HepG2 (cell line): ENCODE measurements around the gene ALG14. TPM values are rescaled to one million over a fixed set of nuclear protein-coding genes. Genes with fewer than 3 reads are reported as not detected.

Source experiments
- ATAC-seq: fragments of 200-7000 bp; cut with Tn5 transposase; 3 replicates; pipeline ENCODE4 v1.9.1; 2020; ENCODE audit warnings: mild to moderate bottlenecking, moderate library complexity
- BruUV-seq: library from RNA; stranded (reverse); fragments of 400-500 nt; replicated peaks from 2 replicates; lab custom pipeline; 2021; lab: Mats Ljungman, UMichigan
- CTCF ChIA-PET: fragments of 300-600 bp; formaldehyde crosslinking; extraction: SDS; loops from one replicate; lab custom pipeline; 2021; ENCODE audit warnings: low total read pairs, inconsistent platforms, low intra/inter-chr PET ratio; lab: Yijun Ruan, JAX
- POLR2A ChIA-PET: fragments of 350-600 bp; sonication (Branson Sonifier 250); formaldehyde crosslinking; loops from one replicate; lab custom pipeline; 2020; ENCODE audit warnings: antibody characterized with exemption, inconsistent platforms; lab: Yijun Ruan, JAX
- DNase-seq: peaks from one replicate; pipeline ENCODE4 v3.0.0-alpha.2; 2015; ENCODE audit warnings: low spot score
- FAIRE-seq: peaks from 3 replicates; lab custom pipeline; 2011; peaks lifted over from hg19 to GRCh38; lab: Jason Lieb, UNC
- H2AFZ ChIP-seq: one replicate; pipeline ENCODE4 v1.6.1; 2011; ENCODE audit warnings: low read length, inconsistent platforms
- H3K27ac ChIP-seq: fragments of 300-600 bp; 3 replicates; pipeline ENCODE4 v1.8.0; 2011; ENCODE audit warnings: mixed run types, mild to moderate bottlenecking, mixed read lengths, low read length, inconsistent platforms; ENCODE audit not compliant: insufficient read depth; ENCODE audit errors: extremely low read length
- H3K27me3 ChIP-seq, 2 experiments: fragments of 200-600 bp in 1 of 2; 2 replicates in 1 of 2; 3 replicates in 1 of 2; pipeline versions ENCODE4 v1.6.0 to v1.8.0; 2011; ENCODE audit warnings: low read length in 2 of 2, mild to moderate bottlenecking in 2 of 2, moderate library complexity in 2 of 2, inconsistent platforms in 1 of 2; ENCODE audit not compliant: insufficient read depth in 2 of 2, control insufficient read depth in 1 of 2
- H3K36me3 ChIP-seq, 2 experiments: fragments of 200-600 bp in 1 of 2; replicated peaks in 1 of 2; 2 replicates in 1 of 2; 3 replicates in 1 of 2; pipeline versions ENCODE4 v1.5.1 to v1.8.0; 2011; ENCODE audit warnings: low read length in 2 of 2, inconsistent platforms in 1 of 2; ENCODE audit not compliant: insufficient read depth in 2 of 2, control insufficient read depth in 1 of 2
- H3K4me1 ChIP-seq: 2 replicates; pipeline ENCODE4 v1.5.1; 2012; ENCODE audit warnings: low read length, inconsistent platforms; ENCODE audit not compliant: insufficient read depth
- H3K4me2 ChIP-seq: 2 replicates; pipeline ENCODE4 v1.6.0; 2011; ENCODE audit warnings: low read depth, low read length, inconsistent platforms
- H3K4me3 ChIP-seq, 3 experiments: fragments of 200-600 bp in 1 of 3; sonication (generic), shearing (Covaris generic) in 1 of 3; replicated peaks in 1 of 3; 2 replicates each; pipeline ENCODE4 v1.5.1; 2011 to 2016; ENCODE audit warnings: low read length in 3 of 3, inconsistent platforms in 2 of 3, low read depth in 2 of 3, mild to moderate bottlenecking in 2 of 3, control low read depth in 1 of 3, mixed read lengths in 1 of 3; ENCODE audit not compliant: insufficient read depth in 1 of 3
- H3K79me2 ChIP-seq: one replicate; pipeline ENCODE4 v1.6.1; 2011; ENCODE audit warnings: low read length, inconsistent platforms; ENCODE audit not compliant: insufficient read depth
- H3K9ac ChIP-seq: 2 replicates; pipeline ENCODE4 v1.6.0; 2011; ENCODE audit warnings: mild to moderate bottlenecking, low read depth, low read length, inconsistent platforms; ENCODE audit not compliant: insufficient read depth
- H3K9me3 ChIP-seq: 2 replicates; pipeline ENCODE4 v1.5.1; 2012; ENCODE audit warnings: mild to moderate bottlenecking, low read length
- H4K20me1 ChIP-seq: 2 replicates; pipeline ENCODE4 v1.6.0; 2011; ENCODE audit warnings: inconsistent platforms, mild to moderate bottlenecking, low read length, moderate library complexity; ENCODE audit not compliant: insufficient read depth
- ELF3 ChIP-seq: IDR thresholded peaks from 2 replicates; pipeline ENCODE4 v1.6.1; 2016; ENCODE audit warnings: missing genetic modification reagents, missing compliant biosample characterization
- FOXA1 ChIP-seq, 2 experiments: fragments of 450-650 bp in 1 of 2; sonication (generic) in 1 of 2; formaldehyde crosslinking in 1 of 2; IDR thresholded peaks; 2 replicates each; pipeline versions ENCODE4 v1.4.0 to v1.6.1; 2016 to 2020; ENCODE audit warnings: missing genetic modification reagents in 1 of 2
- HOXA5 ChIP-seq: sonication (generic); formaldehyde crosslinking; IDR thresholded peaks from 2 replicates; pipeline ENCODE4 v1.4.0; 2020; ENCODE audit warnings: missing genetic modification reagents
- HOXA9 ChIP-seq: sonication (generic); formaldehyde crosslinking; IDR thresholded peaks from 2 replicates; pipeline ENCODE4 v1.8.1; 2022; ENCODE audit warnings: missing genetic modification reagents, mild to moderate bottlenecking, moderate library complexity, borderline replicate concordance
- MTF1 ChIP-seq: sonication (generic); formaldehyde crosslinking; IDR thresholded peaks from 2 replicates; pipeline ENCODE4 v1.5.0; 2020; ENCODE audit warnings: missing genetic modification reagents
- POLR2A ChIP-seq, 2 experiments: IDR thresholded peaks; 2 replicates each; pipeline ENCODE4 v1.6.1; 2011; ENCODE audit warnings: low read depth in 2 of 2, low read length in 2 of 2, mild to moderate bottlenecking in 1 of 2, moderate library complexity in 1 of 2; ENCODE audit not compliant: insufficient read depth in 1 of 2
- RBFOX2 ChIP-seq: fragments of 200-400 bp; formaldehyde crosslinking; IDR thresholded peaks from 2 replicates; pipeline ENCODE4 v1.6.1; 2017; ENCODE audit warnings: low read depth, mild to moderate bottlenecking, low read length
- TCF12 ChIP-seq, 2 experiments: fragments of 450-650 bp in 1 of 2; sonication (generic) in 1 of 2; formaldehyde crosslinking in 1 of 2; IDR thresholded peaks; 2 replicates each; pipeline versions ENCODE4 v1.6.1 to v1.8.0; 2017 to 2022; ENCODE audit warnings: antibody characterized with exemption in 1 of 2, mild to moderate bottlenecking in 1 of 2, missing genetic modification reagents in 1 of 2, moderate library complexity in 1 of 2
- XBP1 ChIP-seq: sonication (generic); formaldehyde crosslinking; IDR thresholded peaks from 2 replicates; pipeline ENCODE4 v1.5.0; 2020; ENCODE audit warnings: missing genetic modification reagents
- ZNF224 ChIP-seq: sonication (generic); formaldehyde crosslinking; IDR thresholded peaks from 2 replicates; pipeline ENCODE4 v1.5.0; 2020; ENCODE audit warnings: mild to moderate bottlenecking, missing genetic modification reagents
- ZNF230 ChIP-seq: sonication (generic); formaldehyde crosslinking; IDR thresholded peaks from 2 replicates; pipeline ENCODE4 v1.4.0; 2020; ENCODE audit warnings: mild to moderate bottlenecking, missing genetic modification reagents
- ZNF234 ChIP-seq: sonication (generic); formaldehyde crosslinking; conservative IDR thresholded peaks from 2 replicates; pipeline ENCODE4 v1.5.1; 2020; ENCODE audit warnings: mild to moderate bottlenecking, missing genetic modification reagents
- ZNF430 ChIP-seq: sonication (generic); formaldehyde crosslinking; IDR thresholded peaks from 2 replicates; pipeline ENCODE4 v1.9.0; 2021; ENCODE audit warnings: mild to moderate bottlenecking, missing genetic modification reagents
- ZSCAN31 ChIP-seq: sonication (generic); formaldehyde crosslinking; IDR thresholded peaks from 2 replicates; pipeline ENCODE4 v1.5.0; 2020; ENCODE audit warnings: low read depth, mild to moderate bottlenecking, missing genetic modification reagents
- ZZZ3 ChIP-seq: sonication (generic); formaldehyde crosslinking; IDR thresholded peaks from 2 replicates; pipeline ENCODE4 v1.4.0; 2020; ENCODE audit warnings: missing genetic modification reagents, mild to moderate bottlenecking, borderline replicate concordance
- WGBS: methylation state at CpG from one replicate; pipeline ENCODE4 v1.1.6; 2017; ENCODE audit warnings: low lambda C conversion rate; 5-methylcytosine and 5-hydroxymethylcytosine counted together
- in situ Hi-C: cut with HindIII; loops from 2 replicates; pipeline ENCODE4 v1.10.0; 2017; ENCODE audit warnings: low pct_unique_long_range_greater_than_20kb; ENCODE audit not compliant: extremely low pct_ligation_motif_present
- intact Hi-C: fragments of 100-400 bp; cut with micrococcal nuclease; formaldehyde crosslinking; loops from one replicate; pipeline ENCODE4 v1.10.0; 2022; ENCODE audit not compliant: unreplicated experiment
- polyA plus RNA-seq, 8 experiments: library from polyadenylated mRNA; depleted of rRNA in 3 of 8; stranded (reverse) in 7 of 8; unstranded in 1 of 8; fragments of >200 nt; fragmentation: Illumina TruSeq in 4 of 8; extraction: Trizol in 4 of 8; gene quantifications; 2 replicates each; pipeline versions ENCODE4 v1.2.1 to v1.2.3, GENCODE V29; 2011 to 2016; ENCODE audit warnings: low read depth in 4 of 8, missing spikeins in 1 of 8, mixed read lengths in 1 of 8; ENCODE audit not compliant: insufficient read depth in 1 of 8
- total RNA-seq, 5 experiments: library from RNA; depleted of rRNA; stranded (reverse); fragments of >200 nt; fragmentation: Illumina TruSeq; extraction: Trizol; gene quantifications; 2 replicates each; pipeline ENCODE4 v1.2.3, GENCODE V29; 2016; ENCODE audit warnings: low read depth in 1 of 5
- TF ChIP-seq, protein P1 (sequence below): sonication (generic); formaldehyde crosslinking; IDR thresholded peaks from 2 replicates; pipeline ENCODE4 v1.5.0; 2020; ENCODE audit warnings: mild to moderate bottlenecking, low read depth, missing genetic modification reagents, borderline replicate concordance
- TF ChIP-seq, protein P2 (sequence below): sonication (generic); formaldehyde crosslinking; IDR thresholded peaks from 2 replicates; pipeline ENCODE4 v1.8.0; 2022; ENCODE audit warnings: mild to moderate bottlenecking, missing genetic modification reagents, moderate library complexity

ALG14 gene
- total and polyA plus RNA-seq, 2 of the 13 experiments (the other 11 are each of a cell fraction or from before 2014, with no cell fraction given) = 4.5 to 12.7 TPM

DNA sequence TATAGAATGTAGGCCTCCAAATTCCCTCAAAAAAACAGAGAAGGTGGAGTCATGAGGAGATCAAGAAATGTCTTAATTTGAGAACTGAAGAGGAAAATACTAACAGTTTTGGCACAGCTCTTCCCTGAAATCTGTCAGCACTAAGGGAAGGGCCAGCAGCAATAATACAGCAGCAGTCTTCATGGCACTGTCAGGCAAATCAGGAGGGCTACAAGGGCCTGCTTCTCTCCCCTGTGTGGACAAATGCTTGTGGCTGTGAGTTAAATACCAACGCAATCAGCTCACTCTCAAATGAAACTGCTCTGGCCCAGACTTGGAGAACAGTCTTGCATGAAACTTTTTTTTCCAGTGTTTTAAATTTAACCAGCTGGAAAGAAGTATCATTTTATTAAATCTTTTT is 125.3 kb downstream of the ALG14 start (continued):
- TF ChIP-seq, protein P1, sequence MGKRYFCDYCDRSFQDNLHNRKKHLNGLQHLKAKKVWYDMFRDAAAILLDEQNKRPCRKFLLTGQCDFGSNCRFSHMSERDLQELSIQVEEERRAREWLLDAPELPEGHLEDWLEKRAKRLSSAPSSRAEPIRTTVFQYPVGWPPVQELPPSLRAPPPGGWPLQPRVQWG = no peak
- TF ChIP-seq MTF1 (no peak), ZNF224 (CRISPR knock-in tag) (no peak), POLR2A (IDR thresholded peaks at IDR 0.05; ENCODE audit: insufficient read depth in 1 of 2, low read depth in 2 of 2, low read length in 2 of 2) (no peak), ZZZ3 (CRISPR knock-in tag) (no peak), ELF3 (CRISPR knock-in tag) (no peak), TCF12 (IDR thresholded peaks at IDR 0.05) (no peak), TCF12 (CRISPR knock-in tag; IDR thresholded peaks at IDR 0.05) (no peak)
- TF ChIP-seq, protein P2, sequence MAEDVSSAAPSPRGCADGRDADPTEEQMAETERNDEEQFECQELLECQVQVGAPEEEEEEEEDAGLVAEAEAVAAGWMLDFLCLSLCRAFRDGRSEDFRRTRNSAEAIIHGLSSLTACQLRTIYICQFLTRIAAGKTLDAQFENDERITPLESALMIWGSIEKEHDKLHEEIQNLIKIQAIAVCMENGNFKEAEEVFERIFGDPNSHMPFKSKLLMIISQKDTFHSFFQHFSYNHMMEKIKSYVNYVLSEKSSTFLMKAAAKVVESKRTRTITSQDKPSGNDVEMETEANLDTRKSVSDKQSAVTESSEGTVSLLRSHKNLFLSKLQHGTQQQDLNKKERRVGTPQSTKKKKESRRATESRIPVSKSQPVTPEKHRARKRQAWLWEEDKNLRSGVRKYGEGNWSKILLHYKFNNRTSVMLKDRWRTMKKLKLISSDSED (CRISPR knock-in tag) = no peak

DNA sequence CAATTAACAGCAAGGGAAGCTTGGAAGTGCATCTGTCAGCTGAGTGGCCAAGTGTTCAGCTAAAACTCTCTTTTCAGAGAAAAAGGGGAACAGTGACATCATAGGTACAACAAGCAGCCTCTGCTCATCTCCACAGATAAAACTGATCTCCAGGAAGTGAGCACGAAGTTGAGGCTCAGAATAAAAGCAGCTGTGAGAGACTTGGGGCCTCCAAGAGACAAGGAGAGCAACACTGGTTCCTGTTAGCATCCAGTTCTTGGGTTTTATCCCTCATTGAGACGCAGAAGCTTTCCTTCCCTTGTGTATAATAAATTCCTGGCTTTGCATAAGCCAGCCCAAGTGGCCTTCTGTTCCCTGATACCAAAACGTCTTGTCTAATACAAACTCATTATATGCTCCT is 125.9 kb downstream of the ALG14 start:
- H2AFZ ChIP-seq = no peak overlapping the region
- CTCF ChIA-PET = no interaction called here
- H3K79me2 ChIP-seq = no peaks in the 10 kb centered on the region
- POLR2A ChIA-PET = no interaction called here
- no peak for DNase-seq
- H3K27me3 ChIP-seq = no peaks in the 10 kb centered on the region
- no peak overlapping the region for H3K4me3 ChIP-seq
- in situ Hi-C loops = no loop called here
- H3K9me3 ChIP-seq = no peaks in the 10 kb centered on the region
- 86% methylated on average over 3 of the region's 3 CpGs for WGBS
- H4K20me1 ChIP-seq = no peaks in the 10 kb centered on the region
- H3K27ac ChIP-seq = no peak overlapping the region
- no peak overlapping the region for H3K4me2 ChIP-seq
- no peak overlapping the region for H3K9ac ChIP-seq
- no TSS peak for BruUV-seq
- FAIRE-seq = no peak
- intact Hi-C loops = no loop called here
- TF ChIP-seq HOXA5 (CRISPR knock-in tag) (no peak), ZNF430 (CRISPR knock-in tag) (no peak), RBFOX2 (no peak), ZNF234 (CRISPR knock-in tag) (no peak), FOXA1 (IDR thresholded peaks at IDR 0.05) (no peak), FOXA1 (CRISPR knock-in tag; IDR thresholded peaks at IDR 0.05) (no peak), XBP1 (no peak), ZNF230 (CRISPR knock-in tag) (no peak), ZSCAN31 (CRISPR knock-in tag) (no peak), HOXA9 (CRISPR knock-in tag) (no peak)
- no peaks in the 10 kb centered on the region; a peak in 1 of 5 replicates for H3K36me3 ChIP-seq
- H3K4me1 ChIP-seq = peaks cover 36% of the 10 kb centered on the region
- ATAC-seq = no peak
